Prostate gland (tissue), 2 donors: ENCODE measurements around the gene TMEM214.

ENCODE experiments used
- CTCF ChIP-seq, 4 experiments: fragments of 200-600 bp in 2 of 4; fragments of 450-650 bp in 2 of 4; sonication (generic) in 2 of 4; IDR thresholded peaks; 1 replicate in 3 of 4; 2 replicates in 1 of 4; pipeline ENCODE4 v1.5.1; 2016 to 2019; ENCODE audit warnings: antibody characterized with exemption in 4 of 4, mild to moderate bottlenecking in 2 of 4, moderate library complexity in 2 of 4
- POLR2A ChIP-seq: fragments of 450-650 bp; IDR thresholded peaks from one replicate; pipeline ENCODE4 v1.6.1; 2016; ENCODE audit warnings: antibody characterized with exemption, mild to moderate bottlenecking
- POLR2AphosphoS5 ChIP-seq: sonication (generic); formaldehyde crosslinking; IDR thresholded peaks from one replicate; pipeline ENCODE4 v1.6.1; 2017; ENCODE audit warnings: antibody characterized with exemption

GRCh38 chr2:26997394-26997793 is 35.4 kb upstream of the TMEM214 start:
- TF ChIP-seq CTCF (IDR thresholded peaks at IDR 0.05) (no peak), POLR2A (no peak), POLR2AphosphoS5 (no peak)
